Caco-2 (cell line): ENCODE measurements around the gene NFATC2. TPM values are rescaled to one million over a fixed set of nuclear protein-coding genes. Genes with fewer than 3 reads are reported as not detected.
A peak's percentile ranks its signal among the peaks of the same experiment; 100 is the strongest.

Experiments used
- BruUV-seq: library from RNA; stranded (reverse); fragments of 400-500 nt; replicated peaks from 2 replicates; lab custom pipeline; 2021; lab: Mats Ljungman, UMichigan
- CTCF ChIA-PET: fragments of 300-600 bp; sonication (Branson Sonifier 250); formaldehyde crosslinking; loops from one replicate; lab custom pipeline; 2022; ENCODE audit warnings: antibody characterized with exemption; lab: Charles Lee
- POLR2A ChIA-PET: fragments of 300-600 bp; sonication (Branson Sonifier 250); formaldehyde crosslinking; loops from one replicate; lab custom pipeline; 2022; ENCODE audit warnings: antibody characterized with exemption; lab: Charles Lee
- DNase-seq, 2 experiments: peaks; one replicate each; pipeline versions ENCODE4 v3.0.0 to v3.0.0-alpha.2; 2020 to 2022
- H3K27me3 ChIP-seq: replicated peaks from 2 replicates; pipeline ENCODE4 v1.6.0; 2011; ENCODE audit warnings: low read length; ENCODE audit not compliant: control insufficient read depth, insufficient read depth
- H3K36me3 ChIP-seq: 2 replicates; pipeline ENCODE4 v1.5.1; 2011; ENCODE audit warnings: low read length; ENCODE audit not compliant: control insufficient read depth, insufficient read depth
- H3K4me1 ChIP-seq: fragments of 250-450 bp; sonication (Bioruptor Pico); 2 replicates; pipeline ENCODE4 v1.5.1; 2020; ENCODE audit warnings: mild to moderate bottlenecking
- H3K4me3 ChIP-seq: 2 replicates; pipeline ENCODE4 v1.5.1; 2011; ENCODE audit warnings: low read depth, mild to moderate bottlenecking, control low read depth, low read length
- H3K9me3 ChIP-seq: fragments of 250-450 bp; sonication (Bioruptor Pico); 2 replicates; pipeline ENCODE4 v1.5.1; 2020; ENCODE audit warnings: mild to moderate bottlenecking, moderate library complexity
- H3K27ac Mint-ChIP-seq: one replicate; pipeline ENCODE4 v1.8.0; 2022; ENCODE audit warnings: mixed read lengths; ENCODE audit not compliant: unreplicated experiment
- H3K27me3 Mint-ChIP-seq: one replicate; pipeline ENCODE4 v1.8.0; 2022; ENCODE audit warnings: mixed read lengths; ENCODE audit not compliant: insufficient read depth, unreplicated experiment
- H3K36me3 Mint-ChIP-seq: one replicate; pipeline ENCODE4 v1.8.0; 2022; ENCODE audit warnings: mild to moderate bottlenecking, mixed read lengths; ENCODE audit not compliant: insufficient read depth, unreplicated experiment
- H3K4me1 Mint-ChIP-seq: one replicate; pipeline ENCODE4 v1.8.0; 2022; ENCODE audit warnings: low read depth, mixed read lengths; ENCODE audit not compliant: unreplicated experiment
- H3K4me3 Mint-ChIP-seq: one replicate; pipeline ENCODE4 v1.8.0; 2022; ENCODE audit warnings: mild to moderate bottlenecking, moderate library complexity, mixed read lengths; ENCODE audit not compliant: unreplicated experiment
- H3K9me3 Mint-ChIP-seq: one replicate; pipeline ENCODE4 v1.8.0; 2022; ENCODE audit warnings: mixed read lengths; ENCODE audit not compliant: unreplicated experiment
- intact Hi-C: fragments of 100-400 bp; cut with micrococcal nuclease; formaldehyde crosslinking; loops from one replicate; pipeline ENCODE4 v1.10.0; 2022; ENCODE audit not compliant: unreplicated experiment
- total RNA-seq: library from RNA; stranded (reverse); gene quantifications from 2 replicates; pipeline ENCODE4 v1.2.3, GENCODE V29; 2022
- TF ChIP-seq, protein P1 (sequence below), 2 experiments: fragments of 200-600 bp in 1 of 2; IDR thresholded peaks; 1 replicate in 1 of 2; 2 replicates in 1 of 2; pipeline versions ENCODE4 v1.5.1 to v1.8.0; 2011 to 2022; ENCODE audit warnings: antibody characterized with exemption in 1 of 2, control low read depth in 1 of 2, inconsistent platforms in 1 of 2, low read depth in 1 of 2, low read length in 1 of 2, mild to moderate bottlenecking in 1 of 2, moderate library complexity in 1 of 2; ENCODE audit not compliant: insufficient read depth in 1 of 2, severe bottlenecking in 1 of 2, unreplicated experiment in 1 of 2

Gene NFATC2
- total RNA-seq, 1 experiment from 2014 or later = 20.8 TPM

DNA sequence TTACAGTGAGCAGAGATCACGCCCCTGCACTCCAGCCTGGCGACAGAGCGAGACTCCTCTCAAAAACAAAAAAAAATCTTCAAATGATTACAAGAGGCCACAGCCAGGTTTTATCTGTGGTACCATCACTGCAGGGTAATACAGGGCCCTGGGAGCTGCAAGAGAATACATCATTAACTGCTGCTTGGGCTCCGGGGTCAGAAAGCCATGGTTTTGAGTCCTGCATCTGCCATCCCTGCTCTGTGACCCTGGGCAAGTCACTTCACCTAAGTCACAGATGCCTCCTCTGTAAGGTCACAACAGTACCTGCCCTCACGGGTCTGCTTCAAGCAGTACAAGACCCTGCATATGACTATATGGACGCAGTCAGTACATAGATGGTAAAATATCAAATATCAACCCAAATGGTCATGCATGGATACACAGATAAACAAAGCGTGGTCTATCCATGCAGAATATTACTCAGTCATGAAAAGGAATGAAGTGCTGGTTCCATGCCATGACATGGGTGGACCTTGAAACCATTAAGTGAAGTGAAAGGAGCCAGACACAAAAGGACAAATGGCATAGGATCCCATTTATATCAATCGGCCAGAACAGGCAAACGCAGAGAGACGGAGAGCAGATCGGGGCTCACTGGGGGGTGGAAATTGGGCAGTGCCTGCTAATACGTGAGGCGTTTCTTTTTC, 83.6 kb downstream of the NFATC2 start:
- H3K9me3 Mint-ChIP-seq = peaks cover 13% of the 10 kb centered on the region
- no peaks in the 10 kb centered on the region for H3K27me3 Mint-ChIP-seq
- Histone ChIP-seq H3K4me1 (no peaks in the 10 kb centered on the region), H3K36me3 (peaks cover 7% of the 10 kb centered on the region; the same call in 1 of the 2 replicates), H3K4me3 (no peak overlapping the region), H3K9me3 (no peaks in the 10 kb centered on the region), H3K27me3 (no peaks in the 10 kb centered on the region)
- no peak overlapping the region for H3K27ac Mint-ChIP-seq
- no peak overlapping the region for H3K4me3 Mint-ChIP-seq
- POLR2A ChIA-PET = interaction anchor here (0.6 kb wide), 1 partner anchor 1025 kb away, joined by 26 read pairs; no protein-coding TSS in a partner anchor
- DNase-seq = peak in 1 of 2 experiments; percentile 19
- CTCF ChIA-PET = no interaction called here
- peaks cover 21% of the 10 kb centered on the region for H3K36me3 Mint-ChIP-seq
- no peaks in the 10 kb centered on the region for H3K4me1 Mint-ChIP-seq
- TF ChIP-seq, protein P1, sequence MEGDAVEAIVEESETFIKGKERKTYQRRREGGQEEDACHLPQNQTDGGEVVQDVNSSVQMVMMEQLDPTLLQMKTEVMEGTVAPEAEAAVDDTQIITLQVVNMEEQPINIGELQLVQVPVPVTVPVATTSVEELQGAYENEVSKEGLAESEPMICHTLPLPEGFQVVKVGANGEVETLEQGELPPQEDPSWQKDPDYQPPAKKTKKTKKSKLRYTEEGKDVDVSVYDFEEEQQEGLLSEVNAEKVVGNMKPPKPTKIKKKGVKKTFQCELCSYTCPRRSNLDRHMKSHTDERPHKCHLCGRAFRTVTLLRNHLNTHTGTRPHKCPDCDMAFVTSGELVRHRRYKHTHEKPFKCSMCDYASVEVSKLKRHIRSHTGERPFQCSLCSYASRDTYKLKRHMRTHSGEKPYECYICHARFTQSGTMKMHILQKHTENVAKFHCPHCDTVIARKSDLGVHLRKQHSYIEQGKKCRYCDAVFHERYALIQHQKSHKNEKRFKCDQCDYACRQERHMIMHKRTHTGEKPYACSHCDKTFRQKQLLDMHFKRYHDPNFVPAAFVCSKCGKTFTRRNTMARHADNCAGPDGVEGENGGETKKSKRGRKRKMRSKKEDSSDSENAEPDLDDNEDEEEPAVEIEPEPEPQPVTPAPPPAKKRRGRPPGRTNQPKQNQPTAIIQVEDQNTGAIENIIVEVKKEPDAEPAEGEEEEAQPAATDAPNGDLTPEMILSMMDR (IDR thresholded peaks at IDR 0.05; ENCODE audit: insufficient read depth in 1 of 2, low read depth in 1 of 2, low read length in 1 of 2, severe bottlenecking in 1 of 2, unreplicated experiment in 1 of 2) = no peak
- BruUV-seq = no TSS peak
- intact Hi-C loops = no loop called here

GRCh38 chr20:51457533-51457932, 85.0 kb downstream of the NFATC2 start:
- TF ChIP-seq, protein P1 (IDR thresholded peaks at IDR 0.05; ENCODE audit: insufficient read depth in 1 of 2, low read depth in 1 of 2, low read length in 1 of 2, severe bottlenecking in 1 of 2, unreplicated experiment in 1 of 2) = no peak
- no peaks in the 10 kb centered on the region for H3K4me1 Mint-ChIP-seq
- H3K9me3 Mint-ChIP-seq = peaks cover 14% of the 10 kb centered on the region
- peaks cover 8% of the 10 kb centered on the region; the same call in 1 of the 2 replicates for H3K36me3 ChIP-seq
- CTCF ChIA-PET = interaction anchor here (0.9 kb wide), 1 partner anchor 85 kb away, joined by 3 read pairs; the partner anchor contains the start of gene NFATC2
- H3K9me3 ChIP-seq = no peaks in the 10 kb centered on the region
- no peak overlapping the region for H3K27ac Mint-ChIP-seq
- intact Hi-C loops = no loop called here
- no TSS peak for BruUV-seq
- no peaks in the 10 kb centered on the region for H3K4me1 ChIP-seq
- no peaks in the 10 kb centered on the region for H3K27me3 Mint-ChIP-seq
- H3K4me3 Mint-ChIP-seq = no peak overlapping the region
- POLR2A ChIA-PET = interaction anchor here (0.6 kb wide), 1 partner anchor 12 kb away, joined by 4 read pairs; no protein-coding TSS in a partner anchor
- H3K27me3 ChIP-seq = no peaks in the 10 kb centered on the region
- peaks cover 21% of the 10 kb centered on the region for H3K36me3 Mint-ChIP-seq
- no peak overlapping the region for H3K4me3 ChIP-seq
- peak in 1 of 2 experiments; percentile 33 for DNase-seq

- Histone ChIP-seq H3K9me3 (no peaks in the 10 kb centered on the region), H3K4me1 (no peaks in the 10 kb centered on the region), H3K36me3 (peaks cover 8% of the 10 kb centered on the region; the same call in 1 of the 2 replicates), H3K4me3 (no peak overlapping the region), H3K27me3 (no peaks in the 10 kb centered on the region)
- ChIA-PET POLR2A (interaction anchor here (0.6 kb wide), 1 partner anchor 11 kb away, joined by 4 read pairs; no protein-coding TSS in a partner anchor), CTCF (interaction anchor here (0.9 kb wide), 2 partner anchors 86 to 107 kb away, joined by 3 read pairs; partner anchors contain the start of gene NFATC2)
- H3K4me3 Mint-ChIP-seq = no peak overlapping the region
- intact Hi-C loops = no loop called here
- peaks cover 21% of the 10 kb centered on the region for H3K36me3 Mint-ChIP-seq
- DNase-seq = peak in 1 of 2 experiments; percentile 64
- no peak overlapping the region for H3K27ac Mint-ChIP-seq
- no TSS peak for BruUV-seq
- H3K27me3 Mint-ChIP-seq = no peaks in the 10 kb centered on the region
- H3K9me3 Mint-ChIP-seq = peaks cover 14% of the 10 kb centered on the region
- H3K4me1 Mint-ChIP-seq = no peaks in the 10 kb centered on the region
- TF ChIP-seq, protein P1 (IDR thresholded peaks at IDR 0.05; ENCODE audit: insufficient read depth in 1 of 2, low read depth in 1 of 2, low read length in 1 of 2, severe bottlenecking in 1 of 2, unreplicated experiment in 1 of 2) = no peak
Observed at GRCh38 chr20:51456511-51457509, 85.7 kb downstream of the NFATC2 start.
